ENCODE measurements around the gene HEPACAM.

Gene HEPACAM

DNA sequence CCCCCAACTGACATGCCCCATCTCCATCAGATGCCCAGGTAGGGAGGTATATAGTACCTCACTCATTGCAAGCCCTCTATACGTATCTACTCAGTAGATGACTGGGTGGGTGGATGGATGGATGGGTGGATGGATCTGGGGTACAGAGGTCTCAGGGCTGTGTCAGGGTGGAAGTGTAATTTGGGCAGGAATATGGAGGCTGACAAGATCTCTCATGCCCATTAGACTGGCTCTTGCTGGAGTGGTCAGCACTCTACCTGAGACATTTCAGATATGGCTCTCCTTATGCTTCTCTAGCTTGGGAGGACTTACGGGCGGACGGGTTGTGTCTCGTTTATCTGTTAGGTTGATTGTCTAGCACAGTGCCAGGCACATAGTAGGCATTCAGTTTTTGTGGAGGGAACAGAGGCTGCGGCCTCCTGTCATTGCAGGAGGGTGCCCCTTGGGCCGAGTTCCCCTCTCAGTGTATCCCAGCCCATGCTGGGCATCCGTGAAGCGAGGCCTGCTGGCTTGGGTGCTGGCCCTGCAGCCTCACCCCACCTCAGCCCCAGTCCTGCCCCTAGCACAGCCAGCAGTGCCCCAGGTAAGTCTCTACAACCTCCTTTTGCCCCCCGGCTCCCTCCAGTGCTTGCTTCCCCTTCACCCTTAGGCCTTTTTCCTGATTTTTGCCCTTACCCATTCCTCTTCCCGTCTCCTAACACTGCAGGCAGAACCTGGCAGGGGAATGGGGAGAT, 56.9 kb downstream of the HEPACAM start:
- Histone ChIP-seq H3K27ac (ENCODE audit: low read depth, low read length) (no peak overlapping the region), H3K4me2 (ENCODE audit: low read depth, low read length, poor library complexity, severe bottlenecking) (no peak overlapping the region)
- TF ChIP-seq, protein P1, sequence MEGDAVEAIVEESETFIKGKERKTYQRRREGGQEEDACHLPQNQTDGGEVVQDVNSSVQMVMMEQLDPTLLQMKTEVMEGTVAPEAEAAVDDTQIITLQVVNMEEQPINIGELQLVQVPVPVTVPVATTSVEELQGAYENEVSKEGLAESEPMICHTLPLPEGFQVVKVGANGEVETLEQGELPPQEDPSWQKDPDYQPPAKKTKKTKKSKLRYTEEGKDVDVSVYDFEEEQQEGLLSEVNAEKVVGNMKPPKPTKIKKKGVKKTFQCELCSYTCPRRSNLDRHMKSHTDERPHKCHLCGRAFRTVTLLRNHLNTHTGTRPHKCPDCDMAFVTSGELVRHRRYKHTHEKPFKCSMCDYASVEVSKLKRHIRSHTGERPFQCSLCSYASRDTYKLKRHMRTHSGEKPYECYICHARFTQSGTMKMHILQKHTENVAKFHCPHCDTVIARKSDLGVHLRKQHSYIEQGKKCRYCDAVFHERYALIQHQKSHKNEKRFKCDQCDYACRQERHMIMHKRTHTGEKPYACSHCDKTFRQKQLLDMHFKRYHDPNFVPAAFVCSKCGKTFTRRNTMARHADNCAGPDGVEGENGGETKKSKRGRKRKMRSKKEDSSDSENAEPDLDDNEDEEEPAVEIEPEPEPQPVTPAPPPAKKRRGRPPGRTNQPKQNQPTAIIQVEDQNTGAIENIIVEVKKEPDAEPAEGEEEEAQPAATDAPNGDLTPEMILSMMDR (IDR thresholded peaks at IDR 0.05; ENCODE audit: insufficient read depth, low read length, poor library complexity, severe bottlenecking): no peak
- TF ChIP-seq EZH2phosphoT487 (conservative IDR thresholded peaks at IDR 0.05; ENCODE audit: low read length): no peak

GRCh38 chr11:124877910-124878758, 57.7 kb downstream of the HEPACAM start:
- H4K20me1 ChIP-seq (ENCODE audit: low read depth, low read length): no peaks in the 10 kb centered on the region
- H3K9ac ChIP-seq (ENCODE audit: low read length): no peak overlapping the region
- H3K79me2 ChIP-seq (ENCODE audit: insufficient read depth, low read length): no peaks in the 10 kb centered on the region
- H2AFZ ChIP-seq (ENCODE audit: low read depth, low read length, severe bottlenecking): no peak overlapping the region
- H3K9me2 ChIP-seq (replicated peaks; ENCODE audit: insufficient read depth, low read length): no peaks in the 10 kb centered on the region
- TF ChIP-seq EZH2phosphoT487 (conservative IDR thresholded peaks at IDR 0.05; ENCODE audit: low read length): no peak
- TF ChIP-seq, protein P1 (IDR thresholded peaks at IDR 0.05; ENCODE audit: insufficient read depth, low read length, poor library complexity, severe bottlenecking): no peak
- no peaks in the 10 kb centered on the region for H3F3A ChIP-seq (ENCODE audit: insufficient read depth)
- no peaks in the 10 kb centered on the region for H3K27me3 ChIP-seq (ENCODE audit: low read length)
- no peaks in the 10 kb centered on the region for H3K9me3 ChIP-seq (ENCODE audit: insufficient read depth, low read length)
- no peak overlapping the region for H3K4me2 ChIP-seq (ENCODE audit: low read depth, low read length, poor library complexity, severe bottlenecking)
- H3K36me3 ChIP-seq (ENCODE audit: low read length): no peaks in the 10 kb centered on the region
- no peak overlapping the region for H3K27ac ChIP-seq (ENCODE audit: low read depth, low read length)
- H3K4me3 ChIP-seq (ENCODE audit: insufficient read depth, low read length, poor library complexity, severe bottlenecking): no peak overlapping the region

More for the DNA sequence above, 56.9 kb downstream of the HEPACAM start:
- Histone ChIP-seq H3K9ac (ENCODE audit: low read length) (no peak overlapping the region), H3K36me3 (ENCODE audit: low read length) (no peaks in the 10 kb centered on the region), H3K4me3 (ENCODE audit: insufficient read depth, low read length, poor library complexity, severe bottlenecking) (no peak overlapping the region), H3F3A (ENCODE audit: insufficient read depth) (no peaks in the 10 kb centered on the region), H3K9me2 (replicated peaks; ENCODE audit: insufficient read depth, low read length) (no peaks in the 10 kb centered on the region), H2AFZ (ENCODE audit: low read depth, low read length, severe bottlenecking) (no peak overlapping the region), H4K20me1 (ENCODE audit: low read depth, low read length) (no peaks in the 10 kb centered on the region), H3K27me3 (ENCODE audit: low read length) (no peaks in the 10 kb centered on the region), H3K9me3 (ENCODE audit: insufficient read depth, low read length) (no peaks in the 10 kb centered on the region), H3K79me2 (ENCODE audit: insufficient read depth, low read length) (no peaks in the 10 kb centered on the region)

GRCh38 chr11:124877631-124877909, 58.3 kb downstream of the HEPACAM start:
- H3K9ac ChIP-seq (ENCODE audit: low read length): no peak overlapping the region
- no peaks in the 10 kb centered on the region for H3F3A ChIP-seq (ENCODE audit: insufficient read depth)
- H3K9me3 ChIP-seq (ENCODE audit: insufficient read depth, low read length): no peaks in the 10 kb centered on the region
- H4K20me1 ChIP-seq (ENCODE audit: low read depth, low read length): no peaks in the 10 kb centered on the region
- TF ChIP-seq EZH2phosphoT487 (conservative IDR thresholded peaks at IDR 0.05; ENCODE audit: low read length): no peak
- TF ChIP-seq, protein P1 (IDR thresholded peaks at IDR 0.05; ENCODE audit: insufficient read depth, low read length, poor library complexity, severe bottlenecking): no peak
- no peak overlapping the region for H3K4me3 ChIP-seq (ENCODE audit: insufficient read depth, low read length, poor library complexity, severe bottlenecking)
- H3K27me3 ChIP-seq (ENCODE audit: low read length): no peaks in the 10 kb centered on the region
- H3K4me2 ChIP-seq (ENCODE audit: low read depth, low read length, poor library complexity, severe bottlenecking): no peak overlapping the region
- H2AFZ ChIP-seq (ENCODE audit: low read depth, low read length, severe bottlenecking): no peak overlapping the region
- no peaks in the 10 kb centered on the region for H3K9me2 ChIP-seq (replicated peaks; ENCODE audit: insufficient read depth, low read length)
- no peaks in the 10 kb centered on the region for H3K79me2 ChIP-seq (ENCODE audit: insufficient read depth, low read length)
- no peak overlapping the region for H3K27ac ChIP-seq (ENCODE audit: low read depth, low read length)
- H3K36me3 ChIP-seq (ENCODE audit: low read length): no peaks in the 10 kb centered on the region

All from SU-DHL-6 (cell line).